Measurements from ENCODE around the gene SSU72. TPM values are rescaled to one million over a fixed set of nuclear protein-coding genes. Genes with fewer than 3 reads are reported as not detected.
"Not testable (repeated sequence)": the region's sequence is repeated elsewhere in the genome, so short reads cannot be mapped to it uniquely, and the experiment has no call there.

The SSU72 gene
- total and polyA plus RNA-seq, 8 donors: 45.7 to 215 (median 92.1) TPM

DNA sequence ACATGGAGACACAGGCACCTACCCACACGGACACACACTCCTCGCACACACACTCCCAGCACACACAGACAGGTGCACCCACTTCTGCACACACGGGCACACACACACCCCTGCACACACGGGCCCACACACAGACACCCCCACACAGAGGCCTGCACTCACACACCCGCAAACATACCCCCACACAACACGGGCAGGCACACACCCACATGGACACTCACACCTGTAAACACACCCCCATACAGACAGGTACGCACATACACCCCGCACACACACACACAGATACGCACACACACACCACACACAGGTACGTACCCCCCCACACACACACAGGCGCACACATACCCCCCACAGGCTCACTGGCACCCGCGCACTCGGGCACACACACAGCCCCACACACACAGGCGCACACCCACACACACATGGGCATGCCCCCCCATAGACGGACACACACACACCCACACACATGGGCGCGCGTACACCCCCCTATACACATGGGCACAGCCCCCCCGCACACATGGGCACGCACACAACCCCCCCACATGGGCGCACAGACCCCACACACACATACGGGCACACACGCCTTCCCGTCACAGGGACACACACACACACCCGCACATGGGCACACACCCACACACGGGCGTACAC, 56.6 kb downstream of the SSU72 start:
- no peak overlapping the region for H3K27ac ChIP-seq
- no peak for DNase-seq
- H3K27me3 ChIP-seq: no peaks in the 10 kb centered on the region
- WGBS, 5 donors: 94 to 97% (median 96%) methylated on average over 24 to 28 of the region's 28 CpGs
- H3K9me3 ChIP-seq: no peaks in the 10 kb centered on the region
- no peak overlapping the region for H3K4me3 ChIP-seq
- intact Hi-C loops (cut with DNase I; ENCODE audit: low total_unique reads): no loop called here
- TF ChIP-seq, protein P1, sequence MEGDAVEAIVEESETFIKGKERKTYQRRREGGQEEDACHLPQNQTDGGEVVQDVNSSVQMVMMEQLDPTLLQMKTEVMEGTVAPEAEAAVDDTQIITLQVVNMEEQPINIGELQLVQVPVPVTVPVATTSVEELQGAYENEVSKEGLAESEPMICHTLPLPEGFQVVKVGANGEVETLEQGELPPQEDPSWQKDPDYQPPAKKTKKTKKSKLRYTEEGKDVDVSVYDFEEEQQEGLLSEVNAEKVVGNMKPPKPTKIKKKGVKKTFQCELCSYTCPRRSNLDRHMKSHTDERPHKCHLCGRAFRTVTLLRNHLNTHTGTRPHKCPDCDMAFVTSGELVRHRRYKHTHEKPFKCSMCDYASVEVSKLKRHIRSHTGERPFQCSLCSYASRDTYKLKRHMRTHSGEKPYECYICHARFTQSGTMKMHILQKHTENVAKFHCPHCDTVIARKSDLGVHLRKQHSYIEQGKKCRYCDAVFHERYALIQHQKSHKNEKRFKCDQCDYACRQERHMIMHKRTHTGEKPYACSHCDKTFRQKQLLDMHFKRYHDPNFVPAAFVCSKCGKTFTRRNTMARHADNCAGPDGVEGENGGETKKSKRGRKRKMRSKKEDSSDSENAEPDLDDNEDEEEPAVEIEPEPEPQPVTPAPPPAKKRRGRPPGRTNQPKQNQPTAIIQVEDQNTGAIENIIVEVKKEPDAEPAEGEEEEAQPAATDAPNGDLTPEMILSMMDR (IDR thresholded peaks at IDR 0.05): no peak
- TF ChIP-seq EP300 (IDR thresholded peaks at IDR 0.05): no peak
- TF ChIP-seq POLR2AphosphoS5 (IDR thresholded peaks at IDR 0.05): no peak
- no peak for TF ChIP-seq POLR2A (IDR thresholded peaks at IDR 0.05)
- H3K36me3 ChIP-seq: peaks cover 17 to 68% (median 58%) of the 10 kb centered on the region in 4 donors
- H3K4me1 ChIP-seq: peaks cover 0 to 12% (median 5%) of the 10 kb centered on the region in 4 donors

DNA sequence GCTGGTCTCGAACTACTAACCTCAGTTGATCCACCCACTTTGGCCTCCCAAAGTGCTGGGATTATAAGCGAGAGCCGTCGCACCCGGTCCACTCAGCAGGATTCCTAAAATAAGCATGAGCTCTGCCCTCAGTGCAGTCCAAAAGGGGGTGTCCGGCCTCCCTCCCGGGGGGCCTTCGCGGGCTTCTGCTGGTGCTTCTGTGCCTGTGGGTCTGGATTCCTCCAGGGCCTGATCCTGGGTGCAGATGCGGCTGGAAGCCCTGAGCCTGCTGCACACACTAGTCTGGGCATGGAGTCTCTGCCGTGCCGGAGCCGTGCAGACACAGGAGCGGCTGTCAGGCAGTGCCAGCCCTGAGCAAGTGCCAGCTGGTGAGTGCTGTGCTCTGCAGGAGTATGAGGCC, 57.7 kb downstream of the SSU72 start:
- H3K4me3 ChIP-seq; H3K27ac ChIP-seq; DNase-seq; H3K9me3 ChIP-seq; H3K27me3 ChIP-seq; intact Hi-C loops (cut with DNase I; ENCODE audit: low total_unique reads): not testable (repeated sequence)
- Histone ChIP-seq H3K36me3 (peaks cover 13 to 56% (median 47%) of the 10 kb centered on the region in 4 donors), H3K4me1 (peaks cover 0 to 15% (median 7%) of the 10 kb centered on the region in 4 donors)
- 94 to 97% (median 96%) methylated on average over 6 to 14 of the region's 14 CpGs for WGBS, 5 donors

DNA sequence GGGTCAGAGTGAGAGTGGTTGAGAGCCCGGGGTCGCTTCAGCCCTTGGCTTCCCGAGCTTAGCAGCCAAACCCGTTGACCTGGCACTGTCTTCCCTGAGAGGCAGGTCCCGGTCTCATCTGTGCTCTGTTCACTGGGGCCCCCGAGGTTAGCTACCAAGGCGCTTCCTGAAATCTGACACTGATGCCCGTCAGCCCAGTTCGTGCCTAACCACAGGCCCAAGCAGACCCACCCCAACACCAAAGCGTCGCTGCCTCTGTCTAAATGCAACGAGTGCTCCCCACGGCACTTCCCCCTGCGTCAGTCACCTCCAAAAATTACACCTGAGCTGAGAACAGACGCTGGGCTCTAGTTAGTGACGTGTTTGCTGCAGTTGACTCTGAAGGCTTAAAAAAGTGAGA, 60.3 kb downstream of the SSU72 start:
- H3K4me3 ChIP-seq; H3K27me3 ChIP-seq; H3K27ac ChIP-seq; DNase-seq; H3K9me3 ChIP-seq; intact Hi-C loops (cut with DNase I; ENCODE audit: low total_unique reads): not testable (repeated sequence)
- WGBS, 5 donors: 74 to 83% (median 79%) methylated on average over 11 to 14 of the region's 16 CpGs
- Histone ChIP-seq H3K4me1 (peaks cover 0 to 23% (median 17%) of the 10 kb centered on the region in 4 donors), H3K36me3 (peaks cover 7 to 33% (median 25%) of the 10 kb centered on the region in 4 donors)

DNA sequence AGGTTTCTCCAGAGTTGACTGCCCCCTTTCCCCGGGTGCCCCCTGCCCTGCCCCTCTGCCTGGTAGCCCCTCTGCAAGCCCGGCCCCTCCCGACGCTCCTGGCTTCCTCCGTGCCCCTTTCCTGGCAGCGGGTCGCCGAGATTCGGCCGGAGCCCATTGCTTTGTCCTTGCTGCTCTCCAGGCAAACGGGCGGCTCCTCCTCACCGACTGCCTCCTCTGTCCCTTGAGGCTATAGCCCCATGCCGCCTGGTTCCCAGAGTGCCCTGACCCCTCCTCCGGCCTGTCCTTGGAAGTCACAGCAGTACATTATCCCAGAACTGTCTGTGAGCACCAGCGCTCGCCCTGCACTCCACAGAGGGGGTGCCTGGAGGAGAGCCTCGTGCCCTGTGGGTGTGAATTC, 61.0 kb downstream of the SSU72 start:
- H3K27me3 ChIP-seq; intact Hi-C loops (cut with DNase I; ENCODE audit: low total_unique reads); DNase-seq; H3K27ac ChIP-seq; H3K9me3 ChIP-seq: not testable (repeated sequence)
- Histone ChIP-seq H3K36me3 (peaks cover 7 to 30% (median 22%) of the 10 kb centered on the region in 4 donors), H3K4me1 (peaks cover 0 to 23% (median 17%) of the 10 kb centered on the region in 4 donors), H3K4me3 (peak overlapping the region in 1 of 4 donors; percentile 66)
- 78 to 82% (median 80%) methylated on average over 3 to 17 of the region's 18 CpGs for WGBS, 5 donors

DNA sequence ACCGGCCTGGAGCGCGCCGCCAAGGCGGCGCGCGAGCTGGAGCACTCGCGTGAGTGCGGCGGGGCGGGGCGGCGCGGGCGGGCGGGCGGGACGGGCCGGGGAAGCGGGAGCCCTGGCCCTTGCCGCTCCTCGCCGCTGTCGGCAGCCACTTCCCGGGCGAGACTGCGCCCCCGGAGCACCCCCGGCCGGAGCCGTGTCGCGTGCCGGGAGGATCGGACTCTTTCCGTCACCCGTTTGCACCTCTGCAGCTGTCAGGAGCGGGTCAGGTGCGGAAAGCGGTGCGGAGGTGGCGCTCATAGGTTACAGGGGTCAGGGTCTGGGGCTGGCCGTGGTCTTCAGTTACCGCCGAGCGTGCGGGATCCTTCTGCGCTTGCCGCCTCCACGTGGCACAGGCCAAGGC, 62.2 kb downstream of the SSU72 start:
- H3K9me3 ChIP-seq; intact Hi-C loops (cut with DNase I; ENCODE audit: low total_unique reads); DNase-seq; H3K27me3 ChIP-seq: not testable (repeated sequence)
- Histone ChIP-seq H3K4me1 (peaks cover 0 to 23% (median 17%) of the 10 kb centered on the region in 4 donors), H3K27ac (peak overlapping the region in 4 of 5 donors; percentile 52 to 96 (median 92)), H3K36me3 (peaks cover 0 to 19% (median 10%) of the 10 kb centered on the region in 4 donors), H3K4me3 (peak overlapping the region; percentile 66 to 89 (median 79))
- WGBS, 5 donors: 0 to 1% (median 0%) methylated on average over 11 to 44 of the region's 52 CpGs; no CpG with 5 or more reads in 1 of the 5 donors

DNA sequence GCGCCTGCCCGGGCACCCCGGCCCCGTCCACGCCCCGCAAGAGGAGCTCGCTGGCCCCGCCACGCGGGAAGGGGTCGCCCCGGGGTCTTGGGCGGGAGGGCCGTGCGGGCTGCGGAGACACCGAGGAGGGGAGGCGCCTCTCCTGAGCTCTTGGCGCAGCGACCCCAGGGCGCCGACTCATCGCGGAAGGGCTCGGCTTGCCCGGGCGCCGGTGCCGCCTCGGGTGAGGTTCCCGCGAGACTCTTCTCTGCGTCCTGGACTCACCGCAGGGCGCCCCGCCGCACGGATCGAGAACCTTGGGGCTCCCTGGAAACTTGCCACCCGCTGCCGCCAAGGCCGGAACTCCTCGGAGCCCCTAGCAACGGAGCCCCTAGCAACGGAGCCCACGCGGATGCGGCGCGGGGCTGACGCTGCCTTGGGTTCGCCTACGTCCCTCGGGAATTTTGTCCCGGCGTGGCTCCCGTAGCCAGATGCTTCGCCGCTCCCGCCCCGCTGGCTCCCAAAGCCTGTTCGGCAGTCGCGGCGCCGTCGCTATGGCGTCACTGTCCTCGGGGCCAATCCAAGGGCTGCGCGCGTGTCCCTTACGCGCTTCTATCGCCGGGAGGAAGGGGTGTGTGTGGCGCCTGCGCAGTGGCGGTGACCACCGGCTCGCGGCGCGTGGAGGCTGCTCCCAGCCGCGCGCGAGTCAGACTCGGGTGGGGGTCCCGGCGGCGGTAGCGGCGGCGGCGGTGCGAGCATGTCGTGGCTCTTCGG, 63.0 kb downstream of the SSU72 start, which contains the start of gene ATAD3A:
Gene ATAD3A, plus strand, starts transcription at position 630 of the 753 bp plus-strand sequence. Its CDS starts 107 bp downstream, at position 737.
- 0 to 1% (median 1%) methylated on average over 76 to 99 of the region's 99 CpGs; no CpG with 5 or more reads in 1 of the 5 donors for WGBS, 5 donors
- no peaks in the 10 kb centered on the region for H3K27me3 ChIP-seq
- H3K4me3 ChIP-seq: peak within 1 kb of the TSS; percentile 66 to 89 (median 79)
- DNase-seq: peak; percentile 99
- H3K36me3 ChIP-seq: peaks cover 0 to 15% (median 6%) of the 10 kb centered on the region in 4 donors
- intact Hi-C loops (cut with DNase I; ENCODE audit: low total_unique reads): no loop called here
- TF ChIP-seq, protein P1 (IDR thresholded peaks at IDR 0.05): peak in 1 of 7 experiments; percentile 30
- TF ChIP-seq EP300 (IDR thresholded peaks at IDR 0.05) (no peak), POLR2A (IDR thresholded peaks at IDR 0.05) (no peak), POLR2AphosphoS5 (IDR thresholded peaks at IDR 0.05) (peak; percentile 88 to 97 (median 93))
- peak within 1 kb of the TSS; percentile 91 to 97 (median 95) for H3K27ac ChIP-seq
- no peaks in the 10 kb centered on the region for H3K9me3 ChIP-seq
- peaks cover 0 to 23% (median 17%) of the 10 kb centered on the region in 4 donors for H3K4me1 ChIP-seq

Data from stomach (tissue), 9 donors.